ENCODE results near the gene DGKG. TPM values are rescaled to one million over a fixed set of nuclear protein-coding genes. Genes with fewer than 3 reads are reported as not detected.

The DGKG gene
- total RNA-seq, 4 donors from 2014 or later, result 1.2 to 13.7 (median 2.1) TPM

GRCh38 chr3:186207515-186207914, 154.5 kb downstream of the DGKG start:
- WGBS, 2 donors, result 74 to 90% methylated on average over 3 of the region's 3 CpGs
- H3K36me3 ChIP-seq, result no peaks in the 10 kb centered on the region
- H3K9me3 ChIP-seq, result no peaks in the 10 kb centered on the region
- no peaks in the 10 kb centered on the region for H3K27me3 ChIP-seq
- no peak for DNase-seq
- H3K4me1 ChIP-seq, result peaks cover 21 to 29% (median 23%) of the 10 kb centered on the region in 3 donors
- H3K4me3 ChIP-seq, result no peak overlapping the region
- intact Hi-C loops (cut with DNase I), result no loop called here
- TF ChIP-seq POLR2A (IDR thresholded peaks at IDR 0.05) (no peak), CTCF (IDR thresholded peaks at IDR 0.05) (no peak)
- H3K27ac ChIP-seq, result no peak overlapping the region

GRCh38 chr3:186200726-186201125, 161.3 kb downstream of the DGKG start:
- Histone ChIP-seq H3K4me1 (no peaks in the 10 kb centered on the region), H3K27me3 (peaks cover 0 to 16% (median 0%) of the 10 kb centered on the region in 4 donors), H3K9me3 (no peaks in the 10 kb centered on the region), H3K36me3 (no peaks in the 10 kb centered on the region), H3K4me3 (no peak overlapping the region), H3K27ac (no peak overlapping the region)
- 78 to 83% methylated on average over 2 to 4 of the region's 4 CpGs for WGBS, 2 donors
- no peak for DNase-seq
- TF ChIP-seq CTCF (IDR thresholded peaks at IDR 0.05) (no peak), POLR2A (IDR thresholded peaks at IDR 0.05) (no peak)
- intact Hi-C loops (cut with DNase I), result no loop called here

- no peak for DNase-seq
- Histone ChIP-seq H3K9me3 (no peaks in the 10 kb centered on the region), H3K27ac (no peak overlapping the region), H3K4me1 (peaks cover 6 to 11% (median 6%) of the 10 kb centered on the region in 3 donors), H3K4me3 (no peak overlapping the region), H3K27me3 (peaks cover 0 to 32% (median 0%) of the 10 kb centered on the region in 4 donors), H3K36me3 (no peaks in the 10 kb centered on the region)
- TF ChIP-seq CTCF (IDR thresholded peaks at IDR 0.05), result no peak
- TF ChIP-seq POLR2A (IDR thresholded peaks at IDR 0.05), result no peak
- WGBS, 2 donors, result 88 to 90% methylated on average over 2 of the region's 2 CpGs
- intact Hi-C loops (cut with DNase I), result no loop called here
Measured at GRCh38 chr3:186198442-186198841, 163.6 kb downstream of the DGKG start.

GRCh38 chr3:186194451-186194811, 167.6 kb downstream of the DGKG start:
- no peak for DNase-seq
- 34 to 56% methylated on average over 4 to 10 of the region's 10 CpGs for WGBS, 2 donors
- Histone ChIP-seq H3K9me3 (no peaks in the 10 kb centered on the region), H3K4me1 (peaks cover 6 to 32% (median 9%) of the 10 kb centered on the region in 3 donors), H3K4me3 (peak overlapping the region in 3 of 4 donors; percentile 39 to 55 (median 42)), H3K27me3 (peaks cover 0 to 39% (median 0%) of the 10 kb centered on the region in 4 donors), H3K36me3 (no peaks in the 10 kb centered on the region), H3K27ac (no peak overlapping the region)
- TF ChIP-seq CTCF (IDR thresholded peaks at IDR 0.05), result no peak
- TF ChIP-seq POLR2A (IDR thresholded peaks at IDR 0.05), result no peak
- intact Hi-C loops (cut with DNase I), result no loop called here

- Histone ChIP-seq H3K4me3 (peak overlapping the region; percentile 8 to 55 (median 40)), H3K4me1 (peaks cover 6 to 32% (median 9%) of the 10 kb centered on the region in 3 donors), H3K27ac (no peak overlapping the region), H3K9me3 (no peaks in the 10 kb centered on the region), H3K27me3 (peaks cover 0 to 39% (median 0%) of the 10 kb centered on the region in 4 donors), H3K36me3 (no peaks in the 10 kb centered on the region)
- TF ChIP-seq CTCF (IDR thresholded peaks at IDR 0.05) (no peak), POLR2A (IDR thresholded peaks at IDR 0.05) (no peak)
- 18 to 73% methylated on average over 20 to 21 of the region's 75 CpGs for WGBS, 2 donors
- intact Hi-C loops (cut with DNase I), result no loop called here
- no peak for DNase-seq
Measured at GRCh38 chr3:186193534-186194450, 168.2 kb downstream of the DGKG start.
